Measurements from ENCODE around the gene ANXA4.

ANXA4 gene

GRCh38 chr2:69848186-69848790 lies 106.4 kb downstream of the ANXA4 start:
- no peak for DNase-seq

GRCh38 chr2:69858261-69858660 lies 116.3 kb downstream of the ANXA4 start:
- no peak for DNase-seq

DNA sequence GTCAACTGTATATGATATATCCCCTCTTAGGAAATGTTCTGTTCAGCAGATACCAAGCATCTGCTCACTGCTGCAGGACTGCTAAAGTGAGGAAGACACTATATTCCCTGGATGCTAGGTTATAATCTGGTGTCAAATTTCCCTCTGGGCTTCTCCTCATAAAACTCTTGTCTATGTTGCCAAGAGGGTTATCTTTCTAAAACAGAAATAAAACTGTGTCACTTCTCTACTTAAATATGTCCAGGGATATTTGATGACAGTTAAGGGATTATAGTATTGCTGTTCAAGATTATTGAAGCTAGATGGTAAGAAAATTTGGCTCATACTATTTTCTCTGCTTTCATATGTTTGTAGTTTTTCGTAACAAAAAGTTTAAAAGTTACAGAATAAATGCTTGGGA lies 121.4 kb downstream of the ANXA4 start:
- DNase-seq = no peak

Measured in T-helper 2 cell (primary cell).